Stomach (tissue), 9 donors: ENCODE measurements around the gene TRPV4. TPM values are rescaled to one million over a fixed set of nuclear protein-coding genes. Genes with fewer than 3 reads are reported as not detected.

Source experiments
- DNase-seq, 2 donors: peaks; one replicate each; pipeline versions ENCODE4 v3.0.0 to v3.0.0-alpha.2; 2013 to 2019
- H3K27ac ChIP-seq, 5 donors: fragments of 200-600 bp in 4 of 5; sonication (generic) in 4 of 5; one replicate each; pipeline ENCODE4 v1.5.1; 2013 to 2019; ENCODE audit warnings: mild to moderate bottlenecking in 1 of 5, moderate library complexity in 1 of 5
- H3K27me3 ChIP-seq, 3 donors: fragments of 200-600 bp; sonication (generic); one replicate each; pipeline ENCODE4 v1.5.1; 2017 to 2019; ENCODE audit warnings: mixed run types in 1 of 3
- H3K36me3 ChIP-seq, 4 donors: fragments of 200-600 bp; sonication (generic); 1 replicate in 3 of 4; 2 replicates in 1 of 4; pipeline ENCODE4 v1.5.1; 2016 to 2019
- H3K4me1 ChIP-seq, 4 donors: fragments of 200-600 bp; sonication (generic); one replicate each; pipeline ENCODE4 v1.5.1; 2016 to 2019
- H3K4me3 ChIP-seq, 4 donors: fragments of 200-600 bp; sonication (generic) in 3 of 4; one replicate each; pipeline ENCODE4 v1.5.1; 2016 to 2019; ENCODE audit warnings: mild to moderate bottlenecking in 1 of 4
- H3K9me3 ChIP-seq, 4 donors: fragments of 200-600 bp; sonication (generic); one replicate each; pipeline ENCODE4 v1.5.1; 2016 to 2019
- EP300 ChIP-seq: sonication (generic); formaldehyde crosslinking; IDR thresholded peaks from one replicate; pipeline ENCODE4 v1.6.1; 2017; ENCODE audit warnings: antibody characterized with exemption
- POLR2A ChIP-seq, 4 donors: fragments of 450-650 bp; IDR thresholded peaks; one replicate each; pipeline ENCODE4 v1.6.1; 2016; ENCODE audit warnings: antibody characterized with exemption in 4 of 4, control low read depth in 2 of 4, mild to moderate bottlenecking in 1 of 4, moderate library complexity in 1 of 4
- POLR2AphosphoS5 ChIP-seq, 3 donors: sonication (generic); formaldehyde crosslinking; IDR thresholded peaks; one replicate each; pipeline ENCODE4 v1.6.1; 2016; ENCODE audit warnings: antibody characterized with exemption in 3 of 3
- WGBS, 5 donors: extraction: QIAGEN DNeasy Blood & Tissue Kit in 3 of 5; methylation state at CpG; one replicate each; pipeline versions ENCODE4 v1.1.5 to v1.1.7; 2013 to 2018; 5-methylcytosine and 5-hydroxymethylcytosine counted together
- intact Hi-C: fragments of 100-400 bp; cut with DNase I; formaldehyde crosslinking; loops from one replicate; pipeline ENCODE4 v1.15.1; 2023; ENCODE audit warnings: low total_unique reads
- polyA plus RNA-seq, 3 donors: library from polyadenylated mRNA; stranded (reverse); fragments of 200-250 nt; gene quantifications; one replicate each; pipeline ENCODE4 v1.2.3, GENCODE V29; 2013
- total RNA-seq, 5 donors: library from RNA; depleted of rRNA; stranded (reverse); fragments of >200 nt; gene quantifications; one replicate each; pipeline versions ENCODE4 v1.1.0 to v1.2.3, GENCODE V29; 2014 to 2016
- TF ChIP-seq, protein P1 (sequence below), 7 experiments: fragments of 450-650 bp in 4 of 7; fragments of 200-600 bp in 3 of 7; sonication (generic) in 3 of 7; IDR thresholded peaks; one replicate each; pipeline ENCODE4 v1.5.1; 2016 to 2019; ENCODE audit warnings: antibody characterized with exemption in 7 of 7, control low read depth in 2 of 7, mild to moderate bottlenecking in 1 of 7
- donor health status: healthy with polysubstance abuse.
- donor health status: Bipolar disorder and iron deficiency.
- donor health status: healthy.

The TRPV4 gene
- total and polyA plus RNA-seq, 8 donors: 0.75 to 3.8 (median 1.4) TPM; not detected in 4

DNA sequence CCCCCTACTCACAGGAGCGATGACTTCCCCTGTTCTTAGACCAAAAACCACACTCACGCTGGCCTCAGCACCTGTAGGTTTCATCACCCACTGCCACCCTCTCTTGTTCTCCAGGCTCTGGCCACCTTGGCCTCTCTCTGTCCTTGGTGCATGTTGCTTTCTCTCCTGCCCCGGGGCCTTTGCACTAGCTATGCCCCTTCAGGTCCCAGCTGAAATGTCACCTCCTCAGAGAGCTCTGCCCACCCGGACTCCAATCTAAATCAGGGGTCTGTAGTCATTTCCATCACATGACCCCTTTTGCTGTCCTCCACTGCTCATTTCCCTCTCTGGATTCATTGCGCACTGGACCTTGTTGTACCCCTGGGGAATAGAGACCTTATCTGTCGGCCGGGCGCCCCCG, 8.2 kb upstream of the TRPV4 start:
- WGBS, 5 donors: 78 to 86% (median 82%) methylated on average over 9 of the region's 9 CpGs
- no peak for DNase-seq
- intact Hi-C loops: loop anchor here (5.0 kb wide), 1 partner anchor 34 kb away; no protein-coding TSS in a partner anchor

DNA sequence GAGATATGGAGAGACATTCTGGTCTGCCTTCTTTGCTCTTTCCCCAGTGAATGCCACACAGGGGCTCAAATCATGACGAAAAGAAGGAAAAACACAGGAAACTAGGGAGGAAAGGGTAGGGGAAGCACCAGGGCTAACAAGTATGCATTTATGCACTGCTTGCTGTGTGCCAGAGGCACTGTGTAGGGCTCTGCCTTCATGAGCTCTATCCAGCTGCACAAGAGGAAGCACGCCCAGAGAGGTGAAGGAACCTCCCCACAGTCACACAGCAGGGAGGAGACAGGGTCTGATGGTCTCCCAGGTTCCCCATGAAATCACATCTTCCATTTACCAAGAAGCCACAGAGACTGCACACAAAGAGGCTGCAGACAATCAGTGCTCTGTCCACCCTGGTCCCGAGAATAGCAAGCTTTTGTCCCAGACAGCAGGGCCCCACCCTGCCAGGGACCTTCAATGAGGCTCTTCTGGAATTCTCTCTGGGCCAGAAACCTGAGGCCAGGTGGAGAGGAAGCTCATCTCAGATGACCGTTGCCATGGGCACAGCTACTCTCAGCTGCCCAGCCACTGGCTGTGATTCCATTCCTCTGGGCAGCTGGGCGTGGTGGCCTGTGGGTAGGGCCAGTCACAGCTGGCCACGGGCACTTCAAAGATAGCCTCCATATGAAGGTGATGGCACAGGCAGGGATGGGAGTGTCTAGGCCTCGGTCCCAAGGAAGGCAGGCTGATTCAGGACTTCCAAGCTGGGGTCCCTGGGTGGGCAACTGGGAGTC, 7.3 kb upstream of the TRPV4 start:
- Histone ChIP-seq H3K27ac (no peak overlapping the region), H3K9me3 (no peaks in the 10 kb centered on the region), H3K36me3 (no peaks in the 10 kb centered on the region), H3K4me3 (no peak overlapping the region), H3K27me3 (no peaks in the 10 kb centered on the region), H3K4me1 (peaks cover 0 to 6% (median 5%) of the 10 kb centered on the region in 4 donors)
- intact Hi-C loops: loop anchor here (5.0 kb wide), 1 partner anchor 33 kb away; no protein-coding TSS in a partner anchor
- TF ChIP-seq EP300 (no peak), POLR2A (IDR thresholded peaks at IDR 0.05) (no peak), POLR2AphosphoS5 (IDR thresholded peaks at IDR 0.05) (no peak)
- TF ChIP-seq, protein P1, sequence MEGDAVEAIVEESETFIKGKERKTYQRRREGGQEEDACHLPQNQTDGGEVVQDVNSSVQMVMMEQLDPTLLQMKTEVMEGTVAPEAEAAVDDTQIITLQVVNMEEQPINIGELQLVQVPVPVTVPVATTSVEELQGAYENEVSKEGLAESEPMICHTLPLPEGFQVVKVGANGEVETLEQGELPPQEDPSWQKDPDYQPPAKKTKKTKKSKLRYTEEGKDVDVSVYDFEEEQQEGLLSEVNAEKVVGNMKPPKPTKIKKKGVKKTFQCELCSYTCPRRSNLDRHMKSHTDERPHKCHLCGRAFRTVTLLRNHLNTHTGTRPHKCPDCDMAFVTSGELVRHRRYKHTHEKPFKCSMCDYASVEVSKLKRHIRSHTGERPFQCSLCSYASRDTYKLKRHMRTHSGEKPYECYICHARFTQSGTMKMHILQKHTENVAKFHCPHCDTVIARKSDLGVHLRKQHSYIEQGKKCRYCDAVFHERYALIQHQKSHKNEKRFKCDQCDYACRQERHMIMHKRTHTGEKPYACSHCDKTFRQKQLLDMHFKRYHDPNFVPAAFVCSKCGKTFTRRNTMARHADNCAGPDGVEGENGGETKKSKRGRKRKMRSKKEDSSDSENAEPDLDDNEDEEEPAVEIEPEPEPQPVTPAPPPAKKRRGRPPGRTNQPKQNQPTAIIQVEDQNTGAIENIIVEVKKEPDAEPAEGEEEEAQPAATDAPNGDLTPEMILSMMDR (IDR thresholded peaks at IDR 0.05): no peak
- 43 to 67% (median 53%) methylated on average over 4 to 7 of the region's 7 CpGs for WGBS, 5 donors
- DNase-seq: peak in 1 of 2 donors; percentile 44

More for the DNA sequence above, 8.2 kb upstream of the TRPV4 start:
- peaks cover 0 to 12% (median 8%) of the 10 kb centered on the region in 4 donors for H3K4me1 ChIP-seq
- H3K27ac ChIP-seq: no peak overlapping the region
- H3K9me3 ChIP-seq: no peaks in the 10 kb centered on the region
- no peaks in the 10 kb centered on the region for H3K36me3 ChIP-seq
- no peak overlapping the region for H3K4me3 ChIP-seq
- no peaks in the 10 kb centered on the region for H3K27me3 ChIP-seq
- no peak for TF ChIP-seq POLR2AphosphoS5 (IDR thresholded peaks at IDR 0.05)
- no peak for TF ChIP-seq POLR2A (IDR thresholded peaks at IDR 0.05)
- TF ChIP-seq, protein P1 (IDR thresholded peaks at IDR 0.05): no peak
- TF ChIP-seq EP300: no peak

DNA sequence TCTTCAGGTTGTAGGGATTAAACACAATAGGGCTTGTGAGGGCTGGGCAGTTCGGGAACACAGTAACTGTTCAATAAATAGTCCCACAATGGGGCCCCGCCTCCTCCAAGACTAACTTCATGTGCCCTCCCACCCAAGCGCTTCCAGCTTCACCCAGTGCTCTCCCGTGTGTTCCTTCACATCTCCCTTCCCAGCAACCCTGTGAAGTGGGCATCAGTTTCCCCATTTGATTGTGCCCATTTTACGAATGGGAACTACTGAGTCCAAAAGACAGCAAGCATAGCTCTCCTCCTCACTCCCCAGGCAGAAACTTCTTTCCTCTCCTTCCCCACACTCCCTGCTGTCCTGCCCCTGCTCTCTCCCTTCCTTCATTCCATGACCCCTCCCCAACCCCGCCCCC, 6.2 kb upstream of the TRPV4 start:
- Histone ChIP-seq H3K27ac (no peak overlapping the region), H3K4me3 (no peak overlapping the region), H3K9me3 (no peaks in the 10 kb centered on the region), H3K36me3 (no peaks in the 10 kb centered on the region), H3K27me3 (peaks cover 0 to 2% (median 0%) of the 10 kb centered on the region in 3 donors), H3K4me1 (no peaks in the 10 kb centered on the region)
- TF ChIP-seq POLR2A (IDR thresholded peaks at IDR 0.05): no peak
- TF ChIP-seq, protein P1 (IDR thresholded peaks at IDR 0.05): no peak
- no peak for TF ChIP-seq EP300
- TF ChIP-seq POLR2AphosphoS5 (IDR thresholded peaks at IDR 0.05): no peak
- WGBS, 5 donors: 57 to 69% (median 65%) methylated on average over 5 to 6 of the region's 6 CpGs
- no peak for DNase-seq
- intact Hi-C loops: no loop called here

DNA sequence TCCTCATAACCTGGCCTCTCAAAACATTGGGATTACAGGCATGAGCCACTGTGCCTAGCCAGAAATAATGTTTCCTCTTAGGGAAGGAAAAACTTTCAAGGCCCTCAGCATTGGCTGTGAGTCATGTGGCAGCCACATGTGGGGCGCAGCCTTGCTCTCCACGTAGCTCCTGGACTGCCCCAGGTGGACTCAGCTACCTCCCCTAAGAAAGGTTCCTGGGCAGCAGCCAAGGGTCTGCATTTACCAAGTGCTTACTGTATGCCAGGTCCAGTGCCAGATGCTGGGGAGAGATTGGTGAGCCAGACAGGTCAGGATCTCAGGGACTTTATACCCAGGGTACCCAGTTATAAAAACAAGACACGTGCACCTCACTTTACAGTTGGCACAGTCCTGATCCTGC, 3.7 kb upstream of the TRPV4 start:
- no peak for TF ChIP-seq POLR2AphosphoS5 (IDR thresholded peaks at IDR 0.05)
- no peak for TF ChIP-seq POLR2A (IDR thresholded peaks at IDR 0.05)
- TF ChIP-seq, protein P1 (IDR thresholded peaks at IDR 0.05): no peak
- no peak for TF ChIP-seq EP300
- no peaks in the 10 kb centered on the region for H3K9me3 ChIP-seq
- H3K36me3 ChIP-seq: no peaks in the 10 kb centered on the region
- 27 to 48% (median 40%) methylated on average over 1 to 3 of the region's 3 CpGs for WGBS, 5 donors
- no peak overlapping the region for H3K27ac ChIP-seq
- H3K27me3 ChIP-seq: peaks cover 0 to 25% (median 12%) of the 10 kb centered on the region in 3 donors
- no peak overlapping the region for H3K4me3 ChIP-seq
- intact Hi-C loops: no loop called here
- peaks cover 6 to 19% (median 13%) of the 10 kb centered on the region in 4 donors for H3K4me1 ChIP-seq
- DNase-seq: no peak
